DMS 273 (cell line): ENCODE results near the gene C5orf15.
A peak's percentile ranks its signal among the peaks of the same experiment; 100 is the strongest.
"Not testable (repeated sequence)": the region's sequence is repeated elsewhere in the genome, so short reads cannot be mapped to it uniquely, and the experiment has no call there.

Source experiments
- DNase-seq: peaks from one replicate; lab custom pipeline; 2025; ENCODE audit not compliant: unreplicated experiment; lab: John Stamatoyannopoulos, UW

Gene C5orf15

GRCh38 chr5:133994297-133994989 lies 26.0 kb upstream of the C5orf15 start:
- DNase-seq = no peak

GRCh38 chr5:133993185-133993936 lies 24.9 kb upstream of the C5orf15 start:
- peak; percentile 42 for DNase-seq

- DNase-seq = peak; percentile 41
Observed at GRCh38 chr5:133992429-133993155, 24.2 kb upstream of the C5orf15 start.

- no peak for DNase-seq
Observed at GRCh38 chr5:133991171-133991910, 22.9 kb upstream of the C5orf15 start.

- peak; percentile 29 for DNase-seq
Observed at GRCh38 chr5:133990396-133990795, 22.0 kb upstream of the C5orf15 start.

- DNase-seq = no peak
Observed at GRCh38 chr5:133985540-133986180, 17.2 kb upstream of the C5orf15 start.

GRCh38 chr5:133983674-133984073 lies 15.2 kb upstream of the C5orf15 start:
- DNase-seq = no peak

GRCh38 chr5:133981714-133982113 lies 13.3 kb upstream of the C5orf15 start:
- DNase-seq = no peak

- DNase-seq = no peak
Observed at GRCh38 chr5:133980652-133981051, 12.2 kb upstream of the C5orf15 start.

GRCh38 chr5:133978943-133979342 lies 10.5 kb upstream of the C5orf15 start:
- DNase-seq = no peak

GRCh38 chr5:133977858-133978257 lies 9.4 kb upstream of the C5orf15 start:
- DNase-seq = no peak

- DNase-seq = peak; percentile 50
Observed at GRCh38 chr5:133977161-133977787, 8.8 kb upstream of the C5orf15 start.

- not testable (repeated sequence) for DNase-seq
Observed at GRCh38 chr5:133975546-133975945, 7.1 kb upstream of the C5orf15 start.

- no peak for DNase-seq
Observed at GRCh38 chr5:133974142-133974541, 5.7 kb upstream of the C5orf15 start.

GRCh38 chr5:133970325-133970909 lies 2.0 kb upstream of the C5orf15 start:
- DNase-seq = no peak

- no peak for DNase-seq
Observed at GRCh38 chr5:133969654-133970324, 1.4 kb upstream of the C5orf15 start.

- peak; percentile 36 for DNase-seq
Observed at GRCh38 chr5:133967698-133968203, 674 bp downstream of the C5orf15 start.

- DNase-seq = no peak
Observed at GRCh38 chr5:133967124-133967523, 1.3 kb downstream of the C5orf15 start.

GRCh38 chr5:133966090-133966489 lies 2.3 kb downstream of the C5orf15 start:
- no peak for DNase-seq
